Measurements from ENCODE around the gene PRSS38.

Gene PRSS38

DNA sequence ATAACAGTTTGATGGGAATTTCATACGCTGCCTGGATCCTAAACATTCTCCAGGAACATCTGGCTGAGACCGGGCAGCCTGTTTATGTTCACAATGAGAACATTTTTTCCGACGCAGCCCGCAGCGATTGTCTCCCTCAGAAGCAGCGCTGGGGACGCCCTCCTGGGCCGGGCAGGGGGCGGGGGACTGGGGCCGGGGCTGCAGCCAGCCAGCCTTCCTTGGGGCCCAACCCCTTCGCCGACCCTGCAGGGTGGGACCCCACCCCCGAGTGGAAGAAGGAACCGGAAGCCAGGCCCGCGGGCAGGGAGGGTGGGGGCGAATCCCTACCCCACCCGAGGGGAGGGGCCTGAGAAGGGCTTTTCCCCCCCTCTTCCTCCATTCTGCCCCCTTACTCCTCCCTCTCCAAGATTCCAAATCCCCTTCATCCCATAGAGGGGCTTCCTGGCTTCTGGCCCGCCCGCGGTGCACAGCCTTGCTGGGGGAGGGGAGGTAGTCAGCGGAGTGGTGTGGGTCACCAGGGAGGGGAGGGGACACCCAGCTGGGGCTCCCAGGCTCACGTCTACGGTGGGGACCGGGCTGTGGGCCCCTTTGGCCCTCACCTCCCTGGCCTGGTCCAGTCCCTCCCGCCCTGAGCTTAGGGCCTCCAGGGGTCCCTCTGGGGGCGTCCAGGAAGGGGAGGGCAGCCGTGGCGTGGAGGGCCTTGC is 71.7 kb downstream of the PRSS38 start:
- peak; percentile 95 for DNase-seq

DNA sequence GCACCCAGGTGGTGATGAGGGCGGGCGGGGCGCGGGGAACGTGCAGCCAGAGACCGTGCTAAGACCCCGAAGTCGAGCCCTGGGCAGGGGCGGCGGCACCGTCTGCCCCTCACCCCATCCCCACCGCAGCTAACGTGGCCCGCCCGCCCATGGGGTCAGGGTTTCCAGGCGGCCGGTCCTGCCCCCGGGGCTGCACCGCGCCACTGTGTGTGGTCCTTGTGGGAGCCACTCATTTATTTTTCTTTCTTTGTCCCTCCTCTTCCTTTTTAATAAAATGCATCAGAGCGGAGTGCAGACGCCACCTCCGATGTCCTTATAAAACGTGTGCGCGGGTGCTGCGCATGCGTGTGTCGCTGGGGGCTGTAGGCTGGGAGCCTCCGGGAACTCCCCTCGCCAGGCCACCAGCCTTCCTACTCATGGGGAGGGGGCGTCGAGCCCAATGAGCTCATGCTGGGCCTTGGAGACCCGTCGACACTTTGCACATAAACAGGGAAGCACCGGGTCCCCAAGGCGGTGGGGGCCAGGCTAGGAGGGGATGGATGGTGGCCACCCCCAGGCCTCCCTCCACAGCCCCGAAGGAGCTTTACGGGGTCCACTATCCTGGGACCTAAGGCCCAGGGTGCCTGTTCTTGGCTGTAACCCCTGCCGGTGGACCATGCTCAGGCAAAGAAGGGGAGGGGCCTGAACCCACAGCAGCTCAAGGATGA is 72.4 kb downstream of the PRSS38 start:
- DNase-seq, result peak; percentile 86

DNA sequence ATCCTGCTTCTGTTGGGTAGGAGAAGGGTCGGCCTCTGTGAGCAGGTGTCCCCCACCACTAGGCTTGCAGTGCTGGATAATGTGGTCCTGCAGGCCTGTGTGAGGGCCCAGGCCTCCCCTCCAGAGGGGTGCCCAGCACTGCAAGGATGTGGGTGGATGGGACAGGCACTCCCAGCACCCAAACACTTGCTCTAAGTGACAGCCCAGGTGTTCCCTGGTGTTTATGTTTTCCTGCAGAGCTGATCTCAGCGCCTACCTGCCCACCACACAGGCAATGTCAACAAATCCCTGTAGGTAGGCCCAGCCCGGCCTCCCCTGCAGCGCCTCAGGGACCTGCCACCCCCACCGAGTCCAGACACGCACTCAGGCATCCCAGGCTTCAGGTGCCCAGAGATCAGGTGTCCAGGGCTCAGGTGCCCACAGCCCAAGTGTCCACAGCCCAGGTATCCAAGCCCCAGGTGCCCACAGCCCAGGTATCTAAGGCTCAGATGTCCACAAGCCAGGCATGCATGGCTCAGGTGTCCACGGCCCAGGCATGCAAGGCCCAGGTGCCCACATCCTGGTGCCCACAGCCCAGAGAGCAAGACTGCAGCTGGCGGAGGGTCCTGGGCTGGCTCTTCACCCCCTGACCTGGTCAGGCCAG is 73.0 kb downstream of the PRSS38 start:
- DNase-seq, result no peak

DNA sequence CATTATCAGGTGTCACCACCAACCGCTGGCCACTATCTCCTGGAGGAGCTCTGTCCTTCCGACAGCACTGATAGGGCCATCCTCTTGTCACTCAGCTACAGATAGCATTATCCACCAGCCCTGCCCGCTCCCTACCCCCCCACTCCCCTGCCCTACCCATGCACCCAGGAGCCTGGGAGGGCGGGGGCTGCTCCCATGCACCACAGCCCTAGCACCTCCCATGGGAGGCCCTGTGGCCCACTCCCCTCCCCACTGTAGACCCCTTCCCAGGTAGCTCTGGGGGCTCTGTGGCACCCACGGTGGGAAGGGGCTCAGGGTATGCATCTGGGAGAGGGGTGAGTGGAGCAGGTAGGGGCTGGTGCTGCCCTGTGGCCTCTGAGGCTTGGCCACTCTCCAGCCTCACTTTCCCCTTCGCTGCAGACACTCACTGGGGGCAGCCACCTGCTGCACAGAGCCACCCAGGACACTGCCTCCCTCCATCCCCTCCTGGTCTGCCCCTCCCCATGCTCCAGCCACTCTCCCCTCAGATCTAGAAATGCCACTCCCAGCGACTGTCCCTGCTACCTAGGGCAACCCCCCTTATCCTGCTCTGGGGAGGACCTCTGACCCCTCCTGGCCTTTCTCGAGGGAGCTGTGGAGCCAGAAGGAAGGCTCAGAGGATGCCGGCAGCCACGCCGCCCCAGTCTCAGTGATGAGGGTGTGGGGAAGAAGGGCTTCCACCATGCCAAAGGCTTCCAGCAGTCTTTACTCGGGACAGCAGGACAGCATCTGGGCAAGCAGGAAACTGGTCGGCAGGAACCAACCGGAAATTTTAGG is 73.8 kb downstream of the PRSS38 start:
- DNase-seq, result no peak

DNA sequence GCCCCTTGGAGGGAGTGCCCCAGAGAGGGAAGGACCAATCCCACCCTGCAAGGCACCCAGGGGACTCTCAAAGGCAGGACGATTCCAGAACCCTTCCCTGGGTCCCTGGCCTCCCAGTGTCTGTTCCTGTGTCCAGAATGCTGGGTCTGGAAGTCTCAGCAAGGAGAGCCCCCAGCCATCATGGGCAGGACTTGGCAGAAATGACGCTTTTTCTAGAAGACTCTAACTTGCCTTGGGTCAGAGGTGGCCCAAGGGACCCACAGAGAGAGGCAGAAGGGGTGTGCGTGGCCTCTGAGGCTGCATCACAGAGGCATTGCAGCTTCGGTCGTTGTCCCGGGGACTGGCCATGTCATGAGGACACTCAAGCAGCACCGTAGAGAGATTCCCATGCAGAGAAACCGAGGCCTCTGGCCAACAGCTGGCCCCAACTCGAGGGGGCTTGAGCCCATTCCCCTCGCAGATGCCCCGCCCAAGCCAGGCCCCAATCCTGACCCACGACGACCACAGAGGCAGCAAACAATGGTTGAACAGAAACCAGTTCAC is 74.5 kb downstream of the PRSS38 start:
- no peak for DNase-seq

DNA sequence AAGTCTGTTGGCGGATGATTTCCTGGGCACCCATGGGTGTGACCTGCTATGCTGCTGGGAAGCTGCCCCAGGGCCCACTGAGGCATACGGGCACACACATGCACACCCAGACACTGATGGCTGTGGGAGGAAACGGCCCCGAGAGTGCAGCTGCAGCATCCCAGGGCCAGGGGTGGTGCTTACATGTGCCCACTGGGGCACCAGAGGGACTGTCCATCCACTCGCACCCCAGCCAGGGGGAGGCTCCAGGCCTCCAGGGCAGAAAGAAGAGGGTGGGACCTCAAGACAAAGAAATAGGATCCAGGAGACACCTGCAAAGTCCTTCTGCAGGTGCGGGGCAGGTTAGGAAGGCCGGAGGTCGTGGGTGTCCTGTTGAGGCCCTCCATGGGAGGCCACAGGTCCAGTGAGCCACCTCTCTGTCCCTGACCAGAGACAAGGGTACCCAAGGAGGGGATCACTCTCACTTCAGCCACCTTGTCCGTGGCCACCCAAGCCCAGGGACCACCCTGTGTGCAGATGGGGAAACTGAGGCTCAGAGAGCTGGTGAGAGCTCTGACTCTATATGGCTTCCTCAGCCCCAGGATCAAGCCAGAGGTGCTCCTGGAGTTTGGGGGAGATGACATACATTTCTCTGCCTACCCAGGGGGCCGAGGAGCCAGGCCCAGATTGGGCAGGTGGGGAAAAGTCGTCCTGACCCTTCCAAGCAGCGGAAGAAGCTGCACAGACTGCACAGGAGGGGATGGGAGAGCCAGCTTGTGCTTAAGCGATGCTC is 75.2 kb downstream of the PRSS38 start:
- peak; percentile 18 for DNase-seq

DNA sequence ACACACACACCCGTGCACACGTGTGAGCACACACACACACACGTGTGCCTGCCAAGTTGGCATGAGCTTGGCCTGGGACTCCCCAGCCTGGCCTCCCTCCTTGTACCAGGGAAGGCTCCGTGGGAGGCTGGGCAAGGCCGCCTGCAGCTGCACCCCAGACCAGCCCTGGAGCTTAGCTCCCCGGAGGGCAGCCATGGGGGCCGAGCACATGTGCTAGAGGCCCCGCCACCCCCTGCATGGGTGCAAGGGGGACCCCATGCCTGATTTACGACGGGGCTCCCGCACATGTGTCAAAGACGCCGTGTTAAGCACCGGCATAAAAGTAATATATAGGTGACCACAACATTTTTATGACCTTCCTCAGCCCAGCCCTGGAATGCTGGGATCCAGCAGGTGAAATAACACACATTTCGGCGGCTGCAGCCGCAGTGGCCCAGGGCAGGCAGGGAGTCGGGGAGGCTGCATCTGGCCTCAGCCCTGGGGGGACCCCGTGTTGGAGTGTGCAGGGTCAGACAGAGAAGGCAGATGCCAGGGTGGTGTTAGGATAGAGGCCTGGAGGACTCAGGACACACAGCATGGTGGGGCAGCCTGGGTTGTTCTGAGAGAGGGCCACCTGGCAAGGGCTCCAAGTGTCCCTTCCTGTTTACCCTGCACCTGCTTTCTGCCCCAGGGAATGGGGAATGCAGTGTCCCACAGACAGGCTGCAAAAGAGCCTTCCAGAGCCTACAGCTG is 75.9 kb downstream of the PRSS38 start:
- DNase-seq, result peak; percentile 18

DNA sequence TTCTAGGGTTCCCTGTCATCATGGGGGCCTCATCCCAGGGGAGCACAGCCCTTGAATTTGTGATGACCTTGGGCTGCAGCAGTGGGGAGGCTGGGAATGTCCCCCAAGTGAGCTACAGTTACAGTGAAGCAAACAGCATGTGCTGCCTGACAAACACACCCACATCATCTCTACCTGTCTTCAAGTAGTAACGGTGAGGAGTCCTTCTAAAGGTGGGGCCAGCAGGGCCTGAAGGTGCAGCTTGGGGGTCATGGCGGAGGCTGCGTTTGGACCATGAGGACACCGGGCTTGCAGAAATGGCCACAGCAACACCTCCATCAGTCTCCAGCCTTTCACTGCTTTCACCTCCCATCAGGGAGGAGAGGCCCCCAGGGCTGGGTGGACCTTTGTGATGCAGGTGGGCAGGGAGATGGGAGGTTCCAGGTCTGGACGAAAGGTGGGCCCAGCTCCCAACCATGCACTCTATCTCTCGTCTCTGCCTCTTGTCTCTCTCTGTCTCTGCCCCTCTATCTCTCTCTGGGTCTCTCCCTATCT is 76.5 kb downstream of the PRSS38 start:
- DNase-seq, result peak; percentile 12

DNA sequence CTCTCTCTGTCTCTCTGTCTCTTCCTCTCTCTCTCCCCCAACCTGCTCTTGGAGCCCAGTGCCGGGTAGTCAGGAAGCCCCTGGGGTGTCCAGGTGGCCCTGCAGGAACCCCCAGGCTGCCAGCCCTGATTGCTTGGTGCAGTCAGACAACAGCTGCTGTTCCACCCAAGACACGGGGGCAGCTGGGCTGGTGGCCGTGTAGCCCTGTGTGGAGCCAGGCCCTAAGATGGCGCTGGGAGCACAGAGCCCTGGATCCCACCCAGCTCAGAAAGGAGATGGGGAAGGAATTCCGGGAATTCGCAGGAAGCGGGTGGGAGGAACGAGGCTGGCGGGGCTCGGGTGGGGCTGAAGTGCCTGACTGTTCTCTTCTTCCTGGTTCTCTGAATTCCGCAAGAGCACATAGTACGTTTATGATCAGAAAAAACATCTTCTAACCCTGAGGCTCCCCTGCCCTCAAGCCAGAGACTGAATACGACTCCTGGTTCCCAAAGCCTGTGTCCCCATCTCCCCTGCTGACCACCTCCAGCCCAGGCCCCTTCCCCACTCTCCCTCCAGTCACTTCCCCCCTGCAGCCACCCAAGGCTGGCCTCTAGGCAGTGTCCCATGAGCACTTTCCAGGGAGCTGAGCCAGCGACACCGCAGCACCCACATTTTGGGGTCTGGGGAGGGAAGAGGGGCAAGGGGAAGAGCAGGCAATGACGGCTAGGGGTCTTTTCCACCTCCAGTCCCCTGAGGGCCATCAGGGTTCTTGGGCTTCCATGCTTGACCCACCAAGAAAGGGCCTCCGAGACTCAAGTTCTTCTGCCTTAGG is 77.2 kb downstream of the PRSS38 start:
- peak; percentile 35 for DNase-seq

DNA sequence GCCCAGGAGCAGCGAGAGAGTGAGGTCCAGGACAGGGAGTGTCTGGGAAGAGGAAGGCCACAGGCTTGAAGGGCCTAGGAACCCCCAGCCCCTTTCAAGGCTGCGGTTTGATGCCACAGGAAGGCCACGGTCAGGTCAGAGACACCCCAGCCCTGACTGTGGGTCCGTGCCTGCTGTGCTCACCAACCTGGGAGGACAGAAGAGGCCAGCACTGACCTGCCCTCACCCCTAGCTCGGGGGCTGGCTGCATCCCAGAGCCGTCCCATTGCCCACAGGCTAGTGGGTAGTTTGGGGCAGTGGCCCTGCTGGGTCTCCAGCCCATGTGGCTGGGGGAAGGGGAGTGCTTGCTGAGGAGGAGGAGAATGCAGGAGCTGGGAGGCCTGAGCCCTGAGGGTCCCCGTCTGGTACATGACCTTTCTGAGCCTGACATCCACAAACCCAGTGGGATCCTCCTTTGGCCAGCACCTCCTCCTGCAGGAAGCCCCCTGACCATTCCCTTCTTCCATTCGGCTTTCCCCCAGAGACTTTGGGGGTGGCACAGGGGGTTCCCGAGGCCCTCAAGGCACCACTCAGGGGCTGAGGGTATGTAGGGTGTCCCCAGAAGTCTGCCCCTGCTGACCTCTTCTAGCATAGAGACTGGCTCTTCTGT is 77.9 kb downstream of the PRSS38 start:
- DNase-seq, result peak; percentile 17

DNA sequence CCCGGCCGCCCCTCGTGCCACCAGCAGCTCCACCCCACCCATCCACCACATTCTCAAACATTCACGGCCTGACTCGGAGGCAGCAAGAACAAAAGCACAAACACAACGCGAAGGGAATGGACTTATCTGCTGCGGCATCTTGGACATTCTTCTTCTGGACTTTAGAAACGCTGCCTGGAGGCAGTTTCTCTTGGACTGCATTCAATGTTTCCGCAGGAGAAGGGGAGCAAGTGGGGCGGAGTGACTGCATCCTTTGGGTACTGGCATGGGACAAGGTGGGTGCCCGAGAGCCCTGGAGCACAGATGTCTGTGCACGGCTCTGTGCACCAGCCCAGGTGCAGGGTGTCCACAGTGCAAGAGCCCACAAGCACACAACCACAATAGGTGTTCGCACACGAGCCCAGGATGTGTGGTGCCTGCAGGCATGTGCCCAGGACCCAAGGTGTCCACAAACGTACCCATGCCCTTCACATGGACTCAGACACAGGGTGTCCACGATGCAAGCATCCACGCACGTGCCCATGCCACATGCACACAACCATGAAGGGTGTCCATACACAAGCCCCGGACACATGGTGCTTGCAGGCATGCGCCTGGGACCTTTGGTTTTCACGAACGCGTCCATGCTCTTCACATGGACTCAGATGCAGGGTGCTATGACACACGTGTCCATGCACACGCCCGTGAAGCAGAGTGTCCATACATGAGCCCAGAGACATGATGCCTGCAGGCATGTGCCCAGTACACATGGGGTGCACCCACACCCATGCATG is 78.7 kb downstream of the PRSS38 start:
- peak; percentile 10 for DNase-seq

DNA sequence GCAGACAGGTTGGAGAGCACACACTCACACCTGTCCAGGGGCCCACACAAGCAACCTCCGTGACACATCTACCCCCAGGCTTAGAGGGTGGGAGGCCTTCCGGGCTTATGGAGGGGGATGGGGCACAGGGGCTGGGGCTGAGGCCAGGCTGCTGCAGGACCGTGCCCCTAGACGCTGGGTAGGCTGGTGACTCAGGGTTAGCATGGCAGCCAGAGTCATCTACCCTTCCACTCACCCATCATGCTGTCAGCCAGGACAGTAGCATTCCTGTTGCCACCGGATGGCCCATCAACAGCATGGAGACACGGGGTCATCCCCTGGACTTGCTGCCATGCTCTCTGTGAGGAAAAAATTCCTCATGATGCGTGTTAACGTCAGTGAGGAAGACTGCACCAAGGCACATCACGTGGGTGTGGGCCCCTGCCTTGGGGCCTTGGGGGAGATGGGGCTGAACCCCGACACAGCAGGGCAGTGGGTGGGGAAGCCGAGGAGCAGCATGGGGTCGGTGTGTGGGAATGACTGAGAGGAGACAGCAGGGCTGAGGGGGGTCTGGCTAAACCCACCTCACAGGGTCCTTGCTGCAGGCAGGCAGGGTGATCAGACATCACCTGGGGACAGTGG is 79.5 kb downstream of the PRSS38 start:
- peak; percentile 8 for DNase-seq
